Cardiac fibroblast (primary cell): ENCODE results near the gene MACROD2.

Source experiments
- DNase-seq, 2 donors: peaks; one replicate each; pipeline versions ENCODE4 v3.0.0 to v3.0.0-alpha.2; 2010; ENCODE audit warnings: low read depth in 2 of 2
- H3K4me3 ChIP-seq, 2 donors: replicated peaks in 1 of 2; 1 replicate in 1 of 2; 2 replicates in 1 of 2; pipeline ENCODE4 v1.5.1; 2011; ENCODE audit warnings: low read depth in 2 of 2, low read length in 2 of 2, mild to moderate bottlenecking in 2 of 2, moderate library complexity in 1 of 2
- TF ChIP-seq, protein P1 (sequence below): IDR thresholded peaks from one replicate; pipeline ENCODE4 v1.5.1; 2011; ENCODE audit warnings: low read depth, mild to moderate bottlenecking, low read length, inconsistent platforms

The MACROD2 gene

DNA sequence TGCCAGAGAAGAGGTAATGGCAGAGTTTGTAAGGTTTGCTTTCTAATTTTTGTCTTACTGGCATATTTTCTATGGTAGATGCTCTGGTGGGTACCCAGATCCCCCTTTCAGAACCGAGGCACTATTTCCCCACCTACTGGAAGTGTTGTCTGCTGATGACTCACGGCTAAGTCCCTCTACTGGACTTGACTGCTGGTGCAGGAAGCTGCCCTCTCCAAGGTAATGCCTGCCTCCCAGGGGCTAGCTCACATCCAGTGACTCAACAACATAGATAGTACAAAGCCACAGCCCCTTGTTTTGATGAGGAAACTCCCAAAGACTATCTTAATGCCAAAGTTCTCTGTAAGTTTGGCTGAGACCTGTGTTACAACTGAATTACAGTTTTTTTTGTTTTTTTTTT is 627.5 kb downstream of the MACROD2 start:
- peak; percentile 5 to 58 for DNase-seq
- TF ChIP-seq, protein P1, sequence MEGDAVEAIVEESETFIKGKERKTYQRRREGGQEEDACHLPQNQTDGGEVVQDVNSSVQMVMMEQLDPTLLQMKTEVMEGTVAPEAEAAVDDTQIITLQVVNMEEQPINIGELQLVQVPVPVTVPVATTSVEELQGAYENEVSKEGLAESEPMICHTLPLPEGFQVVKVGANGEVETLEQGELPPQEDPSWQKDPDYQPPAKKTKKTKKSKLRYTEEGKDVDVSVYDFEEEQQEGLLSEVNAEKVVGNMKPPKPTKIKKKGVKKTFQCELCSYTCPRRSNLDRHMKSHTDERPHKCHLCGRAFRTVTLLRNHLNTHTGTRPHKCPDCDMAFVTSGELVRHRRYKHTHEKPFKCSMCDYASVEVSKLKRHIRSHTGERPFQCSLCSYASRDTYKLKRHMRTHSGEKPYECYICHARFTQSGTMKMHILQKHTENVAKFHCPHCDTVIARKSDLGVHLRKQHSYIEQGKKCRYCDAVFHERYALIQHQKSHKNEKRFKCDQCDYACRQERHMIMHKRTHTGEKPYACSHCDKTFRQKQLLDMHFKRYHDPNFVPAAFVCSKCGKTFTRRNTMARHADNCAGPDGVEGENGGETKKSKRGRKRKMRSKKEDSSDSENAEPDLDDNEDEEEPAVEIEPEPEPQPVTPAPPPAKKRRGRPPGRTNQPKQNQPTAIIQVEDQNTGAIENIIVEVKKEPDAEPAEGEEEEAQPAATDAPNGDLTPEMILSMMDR: no peak
- no peak overlapping the region for H3K4me3 ChIP-seq

- no peak for DNase-seq
- H3K4me3 ChIP-seq: no peak overlapping the region
- TF ChIP-seq, protein P1: no peak
Measured at GRCh38 chr20:14631011-14631410, 635.7 kb downstream of the MACROD2 start.

DNA sequence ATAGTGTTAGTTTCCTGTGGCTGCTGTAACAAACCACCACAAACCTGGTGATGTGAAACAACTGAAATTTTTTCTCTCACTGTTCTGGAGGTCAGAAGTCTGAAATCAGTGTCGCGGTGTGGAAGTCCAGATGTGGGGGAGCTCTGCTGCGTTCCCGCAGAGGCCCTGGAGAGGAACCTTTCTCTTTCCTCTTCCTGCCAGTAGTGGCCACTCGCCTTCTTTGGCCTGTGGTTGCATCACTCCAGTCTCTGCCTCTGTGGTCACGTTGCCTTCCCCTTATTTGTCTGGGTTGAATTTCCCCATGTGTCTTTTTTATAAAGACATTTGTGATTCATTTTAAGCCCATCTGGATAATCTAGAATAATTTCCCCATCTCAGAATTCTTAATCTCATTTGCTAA is 637.6 kb downstream of the MACROD2 start:
- no peak overlapping the region for H3K4me3 ChIP-seq
- peak; percentile 11 to 29 for DNase-seq
- TF ChIP-seq, protein P1: peak; percentile 23

DNA sequence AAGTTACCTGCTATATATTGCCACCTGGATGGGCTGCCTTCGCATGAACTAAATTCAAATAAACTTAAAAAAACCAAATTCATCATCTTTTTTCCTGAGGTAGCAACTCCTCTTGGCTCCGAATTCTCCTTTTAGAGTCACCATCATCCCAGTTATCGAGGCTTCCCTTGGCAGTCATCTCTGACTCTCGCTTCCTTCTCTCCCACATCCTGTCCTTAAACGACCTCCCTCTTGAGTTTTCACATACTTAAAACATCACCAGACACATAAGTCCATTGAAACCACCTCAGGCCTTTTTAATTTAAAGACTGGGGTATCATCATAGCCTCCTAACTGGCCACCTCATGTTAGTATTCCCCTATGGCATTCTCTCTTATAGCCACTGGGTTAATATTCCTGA is 638.2 kb downstream of the MACROD2 start:
- peak; percentile 10 to 51 for DNase-seq
- TF ChIP-seq, protein P1: no peak
- no peak overlapping the region for H3K4me3 ChIP-seq

DNA sequence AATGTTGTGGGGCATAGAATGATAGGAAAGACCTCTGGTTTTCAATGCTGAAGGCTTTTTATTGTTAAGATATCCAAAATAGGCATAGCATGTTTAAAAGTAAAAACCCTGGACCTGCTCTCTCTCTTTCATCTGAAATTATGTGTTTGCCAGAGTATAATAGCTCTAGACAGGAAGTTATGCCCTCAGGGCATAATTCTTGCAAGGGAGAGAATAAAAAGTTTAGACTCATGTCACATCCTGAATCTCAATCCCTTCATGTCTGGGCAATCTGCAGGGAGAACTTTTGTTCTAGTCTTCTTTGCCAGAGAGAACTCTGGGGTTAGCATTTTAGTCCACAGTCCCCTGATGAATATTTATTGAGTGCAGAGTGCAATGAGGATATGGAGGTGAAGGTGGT is 639.3 kb downstream of the MACROD2 start:
- TF ChIP-seq, protein P1: no peak
- DNase-seq: no peak
- no peak overlapping the region for H3K4me3 ChIP-seq

DNA sequence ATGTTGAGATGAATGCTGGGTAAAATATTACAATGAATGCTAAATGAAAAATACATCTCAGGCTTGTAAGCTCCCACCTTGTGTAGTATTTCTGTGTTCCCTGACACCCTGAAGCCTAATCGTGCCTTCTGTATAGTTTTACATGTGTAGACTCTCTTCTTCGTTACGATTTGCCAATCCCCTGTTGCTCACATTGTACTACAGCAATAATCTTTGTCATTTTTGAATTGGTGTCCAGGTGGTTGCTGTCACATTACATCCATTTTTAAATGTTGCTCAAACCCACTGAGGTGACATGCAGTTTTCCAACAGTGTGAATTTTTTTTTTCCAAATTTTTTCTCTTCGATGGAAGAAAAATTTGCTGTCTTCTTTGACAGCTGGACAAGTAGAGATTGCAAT is 642.1 kb downstream of the MACROD2 start:
- no peak overlapping the region for H3K4me3 ChIP-seq
- TF ChIP-seq, protein P1: no peak
- DNase-seq: no peak

GRCh38 chr20:14643146-14643545 is 647.8 kb downstream of the MACROD2 start:
- H3K4me3 ChIP-seq: no peak overlapping the region
- TF ChIP-seq, protein P1: no peak
- DNase-seq: no peak
